Endothelial cell of umbilical vein (primary cell): ENCODE measurements around the gene MIS18A. TPM values are rescaled to one million over a fixed set of nuclear protein-coding genes. Genes with fewer than 3 reads are reported as not detected.

Experiments used
- BruUV-seq: library from RNA; stranded (reverse); fragments of 400-500 nt; replicated peaks from 2 replicates; lab custom pipeline; 2021; lab: Mats Ljungman, UMichigan
- CTCF ChIA-PET: fragments of 300-600, 350-600 bp; sonication (Branson Sonifier 250); formaldehyde crosslinking; loops from one replicate; lab custom pipeline; 2021; ENCODE audit warnings: antibody characterized with exemption, inconsistent platforms; lab: Charles Lee
- POLR2A ChIA-PET: fragments of 300-600, 350-600 bp; sonication (Branson Sonifier 250); formaldehyde crosslinking; loops from one replicate; lab custom pipeline; 2021; ENCODE audit warnings: antibody characterized with exemption, inconsistent platforms; lab: Charles Lee
- DNase-seq: peaks from one replicate; pipeline ENCODE4 v3.0.0-alpha.2; 2011; ENCODE audit warnings: low read depth, low spot score
- FAIRE-seq: peaks from 2 replicates; lab custom pipeline; 2011; peaks lifted over from hg19 to GRCh38; lab: Jason Lieb, UNC
- H2AFZ ChIP-seq: 2 replicates; pipeline ENCODE4 v1.6.0; 2012; ENCODE audit warnings: low read depth, low read length, control low read depth, inconsistent platforms
- H3K27ac ChIP-seq: 2 replicates; pipeline ENCODE4 v1.5.1; 2011; ENCODE audit warnings: low read depth, mild to moderate bottlenecking, control low read depth, low read length, moderate library complexity; ENCODE audit not compliant: insufficient read depth
- H3K27me3 ChIP-seq, 2 experiments: 2 replicates each; pipeline versions ENCODE4 v1.6.0 to v1.6.1; 2011; ENCODE audit warnings: low read length in 2 of 2, mixed read lengths in 1 of 2; ENCODE audit not compliant: control insufficient read depth in 2 of 2, insufficient read depth in 2 of 2
- H3K36me3 ChIP-seq, 2 experiments: 2 replicates in 1 of 2; 3 replicates in 1 of 2; pipeline ENCODE4 v1.5.1; 2011; ENCODE audit warnings: low read length in 2 of 2, mild to moderate bottlenecking in 1 of 2, moderate library complexity in 1 of 2; ENCODE audit not compliant: control insufficient read depth in 2 of 2, insufficient read depth in 2 of 2; ENCODE audit errors: extremely low read depth in 1 of 2
- H3K4me1 ChIP-seq: 3 replicates; pipeline ENCODE4 v1.5.1; 2011; ENCODE audit warnings: mild to moderate bottlenecking, low read length; ENCODE audit not compliant: control insufficient read depth, insufficient read depth; ENCODE audit errors: extremely low read depth
- H3K4me2 ChIP-seq: 2 replicates; pipeline ENCODE4 v1.6.1; 2011; ENCODE audit warnings: low read length, control low read depth, mixed read lengths; ENCODE audit not compliant: insufficient read depth
- H3K4me3 ChIP-seq, 3 experiments: fragments of 200-600 bp in 1 of 3; sonication (generic), shearing (Covaris generic) in 1 of 3; replicated peaks in 1 of 3; 2 replicates each; pipeline ENCODE4 v1.5.1; 2011 to 2016; ENCODE audit warnings: control low read depth in 3 of 3, low read length in 3 of 3, mild to moderate bottlenecking in 2 of 3, inconsistent platforms in 1 of 3, low read depth in 1 of 3, moderate library complexity in 1 of 3; ENCODE audit not compliant: insufficient read depth in 1 of 3
- H3K79me2 ChIP-seq: 2 replicates; pipeline ENCODE4 v1.6.0; 2012; ENCODE audit warnings: low read length, inconsistent platforms; ENCODE audit not compliant: control insufficient read depth, insufficient read depth
- H3K9ac ChIP-seq: replicated peaks from 2 replicates; pipeline ENCODE3; 2011; ENCODE audit warnings: low read length, control low read depth; ENCODE audit not compliant: insufficient read depth; ENCODE audit errors: extremely low read depth
- H3K9me1 ChIP-seq: replicated peaks from 3 replicates; pipeline ENCODE4 v1.6.0; 2011; ENCODE audit warnings: mild to moderate bottlenecking, low read length; ENCODE audit not compliant: control insufficient read depth, insufficient read depth; ENCODE audit errors: extremely low read depth
- H3K9me3 ChIP-seq: replicated peaks from 2 replicates; pipeline ENCODE4 v1.5.1; 2012; ENCODE audit warnings: low read length, inconsistent platforms; ENCODE audit not compliant: control insufficient read depth, insufficient read depth
- H4K20me1 ChIP-seq: replicated peaks from 2 replicates; pipeline ENCODE3; 2011; ENCODE audit warnings: mild to moderate bottlenecking, low read length; ENCODE audit not compliant: control insufficient read depth, insufficient read depth; ENCODE audit errors: extremely low read depth
- CTCF ChIP-seq, 2 donors: IDR thresholded peaks; 1 replicate in 1 of 2; 2 replicates in 1 of 2; pipeline ENCODE4 v1.5.1; 2011; ENCODE audit warnings: low read length in 2 of 2, mild to moderate bottlenecking in 2 of 2, moderate library complexity in 2 of 2, control low read depth in 1 of 2, inconsistent platforms in 1 of 2, low read depth in 1 of 2; ENCODE audit not compliant: insufficient read depth in 1 of 2; ENCODE audit errors: extremely low read depth in 1 of 2
- EZH2 ChIP-seq: IDR thresholded peaks from 2 replicates; pipeline ENCODE4 v1.6.1; 2012; ENCODE audit warnings: borderline replicate concordance, low read depth, mild to moderate bottlenecking, moderate library complexity, low read length, inconsistent platforms; ENCODE audit not compliant: severe bottlenecking
- FOS ChIP-seq: IDR thresholded peaks from 2 replicates; pipeline ENCODE4 v1.6.1; 2011; ENCODE audit warnings: mild to moderate bottlenecking, low read length, moderate library complexity, borderline replicate concordance; ENCODE audit not compliant: insufficient read depth
- GATA2 ChIP-seq: IDR thresholded peaks from 2 replicates; pipeline ENCODE4 v1.7.0; 2011; ENCODE audit warnings: low read depth, mild to moderate bottlenecking, moderate library complexity, mixed read lengths, low read length; ENCODE audit not compliant: insufficient read length, insufficient read depth
- JUN ChIP-seq: IDR thresholded peaks from 2 replicates; pipeline ENCODE4 v1.6.1; 2011; ENCODE audit warnings: borderline replicate concordance, low read depth; ENCODE audit not compliant: insufficient read length, insufficient read depth
- MAX ChIP-seq: IDR thresholded peaks from 2 replicates; pipeline ENCODE4 v1.6.1; 2011; ENCODE audit not compliant: insufficient read depth, insufficient read length
- MYC ChIP-seq: IDR thresholded peaks from one replicate; pipeline ENCODE4 v1.6.1; 2011; ENCODE audit warnings: mild to moderate bottlenecking, low read depth, low read length
- POLR2A ChIP-seq: IDR thresholded peaks from 2 replicates; pipeline ENCODE4 v1.6.1; 2012; ENCODE audit warnings: low read depth, mild to moderate bottlenecking, control low read depth, low read length
- POLR2AphosphoS5 ChIP-seq: IDR thresholded peaks from 2 replicates; pipeline ENCODE4 v1.6.1; 2012; ENCODE audit warnings: low read depth, mild to moderate bottlenecking, control low read depth, low read length, moderate library complexity; ENCODE audit not compliant: insufficient read depth
- dilution Hi-C: fragments of 300-500 bp; cut with MboI; formaldehyde crosslinking; loops from one replicate; pipeline ENCODE4 v1.15.0; 2019; ENCODE audit warnings: low sequenced_read_pairs; ENCODE audit not compliant: extremely low pct_ligation_motif_present
- intact Hi-C: fragments of 100-400 bp; cut with micrococcal nuclease; formaldehyde crosslinking; loops from one replicate; pipeline ENCODE4 v1.10.0; 2022
- polyA plus RNA-seq, 4 experiments: library from polyadenylated mRNA; depleted of rRNA in 3 of 4; stranded (reverse) in 3 of 4; unstranded in 1 of 4; fragments of >200 nt; gene quantifications; 2 replicates each; pipeline versions ENCODE4 v1.2.1 to v1.2.3, GENCODE V29; 2011 to 2012; ENCODE audit warnings: missing spikeins in 1 of 4
- total RNA-seq: library from RNA; stranded (reverse); gene quantifications from 2 replicates; pipeline ENCODE4 v1.2.3, GENCODE V29; 2021

MIS18A gene
- total and polyA plus RNA-seq, 2 donors (not counting 3 experiments of a cell fraction or from before 2014, with no cell fraction given), result 7.9 to 19.7 TPM

DNA sequence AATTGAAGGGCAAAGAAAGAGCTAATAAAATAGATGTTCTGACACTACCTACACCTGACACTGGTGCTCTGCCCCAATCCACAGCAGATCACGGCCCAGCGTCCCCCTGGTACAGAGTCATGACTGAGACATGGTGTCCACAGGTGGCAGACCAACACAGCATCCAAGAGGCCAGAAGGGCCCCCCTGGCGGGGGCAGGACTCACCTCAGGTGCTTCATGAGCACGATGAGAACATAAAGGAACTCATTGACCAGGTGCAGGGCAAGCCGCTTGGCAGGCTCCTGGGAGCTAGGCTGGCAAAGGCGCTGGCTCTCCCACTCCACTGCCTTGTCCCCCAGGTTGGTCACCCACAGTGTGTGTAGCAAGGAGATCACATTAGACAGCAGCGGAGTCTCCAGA is 40.2 kb upstream of the MIS18A start:
- no peaks in the 10 kb centered on the region for H3K4me1 ChIP-seq
- DNase-seq (no peak), FAIRE-seq (no peak)
- CTCF ChIA-PET, result no interaction called here
- H4K20me1 ChIP-seq, result no peaks in the 10 kb centered on the region
- H3K27ac ChIP-seq, result no peak overlapping the region
- H3K36me3 ChIP-seq, result peaks cover 39 to 44% of the 10 kb centered on the region in 2 experiments
- dilution Hi-C loops (no loop called here), intact Hi-C loops (no loop called here)
- no peak overlapping the region for H3K4me3 ChIP-seq
- no TSS peak for BruUV-seq
- H3K9me1 ChIP-seq, result no peaks in the 10 kb centered on the region
- H3K9ac ChIP-seq, result no peak overlapping the region
- H2AFZ ChIP-seq, result no peak overlapping the region
- H3K79me2 ChIP-seq, result no peaks in the 10 kb centered on the region
- H3K9me3 ChIP-seq, result no peaks in the 10 kb centered on the region
- no peak for TF ChIP-seq MAX
- TF ChIP-seq JUN, result no peak
- no peak for TF ChIP-seq POLR2A
- TF ChIP-seq POLR2AphosphoS5, result no peak
- no peak for TF ChIP-seq EZH2
- no peak for TF ChIP-seq MYC
- TF ChIP-seq GATA2, result no peak
- TF ChIP-seq CTCF (IDR thresholded peaks at IDR 0.05; ENCODE audit: extremely low read depth in 1 of 2, insufficient read depth in 1 of 2, low read depth in 1 of 2, low read length in 2 of 2), result no peak
- no peak for TF ChIP-seq FOS
- POLR2A ChIA-PET, result no interaction called here
- no peak overlapping the region for H3K4me2 ChIP-seq
- no peaks in the 10 kb centered on the region for H3K27me3 ChIP-seq
